GM18511 (cell line): ENCODE results near the gene SH3RF3.

Experiments used
- ATAC-seq: cut with Tn5 transposase; IDR thresholded peaks from one replicate; pipeline ENCODE4 v1.9.1; 2021; ENCODE audit warnings: mild to moderate bottlenecking, moderate library complexity; ENCODE audit not compliant: unreplicated experiment

Gene SH3RF3

GRCh38 chr2:109175350-109175678 is 46.3 kb downstream of the SH3RF3 start:
- ATAC-seq, result no peak

GRCh38 chr2:109176928-109177327 is 47.9 kb downstream of the SH3RF3 start:
- no peak for ATAC-seq

- no peak for ATAC-seq
These were observed 48.6 kb downstream of the SH3RF3 start for GRCh38 chr2:109177635-109178034.

GRCh38 chr2:109178968-109179367 is 50.0 kb downstream of the SH3RF3 start:
- no peak for ATAC-seq

GRCh38 chr2:109180786-109181185 is 51.8 kb downstream of the SH3RF3 start:
- no peak for ATAC-seq

- no peak for ATAC-seq
These were observed 53.4 kb downstream of the SH3RF3 start for GRCh38 chr2:109182426-109182825.

- ATAC-seq, result no peak
These were observed 54.9 kb downstream of the SH3RF3 start for GRCh38 chr2:109183871-109184270.

- no peak for ATAC-seq
These were observed 55.4 kb downstream of the SH3RF3 start for GRCh38 chr2:109184368-109184767.

- ATAC-seq, result no peak
These were observed 56.3 kb downstream of the SH3RF3 start for GRCh38 chr2:109185338-109185737.

- no peak for ATAC-seq
These were observed 57.0 kb downstream of the SH3RF3 start for GRCh38 chr2:109185821-109186570.

GRCh38 chr2:109186656-109187250 is 57.7 kb downstream of the SH3RF3 start:
- no peak for ATAC-seq

GRCh38 chr2:109187711-109188495 is 58.9 kb downstream of the SH3RF3 start:
- ATAC-seq, result no peak

GRCh38 chr2:109188496-109188890 is 59.5 kb downstream of the SH3RF3 start:
- no peak for ATAC-seq

GRCh38 chr2:109188898-109189297 is 59.9 kb downstream of the SH3RF3 start:
- ATAC-seq, result no peak

- no peak for ATAC-seq
These were observed 60.7 kb downstream of the SH3RF3 start for GRCh38 chr2:109189751-109190150.

GRCh38 chr2:109193807-109194619 is 65.0 kb downstream of the SH3RF3 start:
- ATAC-seq, result peak; percentile 72

GRCh38 chr2:109194620-109194937 is 65.6 kb downstream of the SH3RF3 start:
- no peak for ATAC-seq

- ATAC-seq, result no peak
These were observed 66.4 kb downstream of the SH3RF3 start for GRCh38 chr2:109195193-109196045.

GRCh38 chr2:109196081-109196875 is 67.3 kb downstream of the SH3RF3 start:
- ATAC-seq, result no peak
